DMS114 treated with DMSO at 0.1 percent for 48 hours (cell line): ENCODE measurements around the gene EML4.
"Not testable (repeated sequence)": the region's sequence is repeated elsewhere in the genome, so short reads cannot be mapped to it uniquely, and the experiment has no call there.

Experiments
- DNase-seq: peaks from one replicate; lab custom pipeline; 2025; ENCODE audit not compliant: unreplicated experiment; lab: John Stamatoyannopoulos, UW

Gene EML4

GRCh38 chr2:42171396-42171980 is 2.3 kb downstream of the EML4 start:
- no peak for DNase-seq

GRCh38 chr2:42172020-42172419 is 2.9 kb downstream of the EML4 start:
- no peak for DNase-seq

- no peak for DNase-seq
These were observed 3.4 kb downstream of the EML4 start for GRCh38 chr2:42172566-42172965.

GRCh38 chr2:42173467-42173866 is 4.3 kb downstream of the EML4 start:
- DNase-seq: not testable (repeated sequence)

DNA sequence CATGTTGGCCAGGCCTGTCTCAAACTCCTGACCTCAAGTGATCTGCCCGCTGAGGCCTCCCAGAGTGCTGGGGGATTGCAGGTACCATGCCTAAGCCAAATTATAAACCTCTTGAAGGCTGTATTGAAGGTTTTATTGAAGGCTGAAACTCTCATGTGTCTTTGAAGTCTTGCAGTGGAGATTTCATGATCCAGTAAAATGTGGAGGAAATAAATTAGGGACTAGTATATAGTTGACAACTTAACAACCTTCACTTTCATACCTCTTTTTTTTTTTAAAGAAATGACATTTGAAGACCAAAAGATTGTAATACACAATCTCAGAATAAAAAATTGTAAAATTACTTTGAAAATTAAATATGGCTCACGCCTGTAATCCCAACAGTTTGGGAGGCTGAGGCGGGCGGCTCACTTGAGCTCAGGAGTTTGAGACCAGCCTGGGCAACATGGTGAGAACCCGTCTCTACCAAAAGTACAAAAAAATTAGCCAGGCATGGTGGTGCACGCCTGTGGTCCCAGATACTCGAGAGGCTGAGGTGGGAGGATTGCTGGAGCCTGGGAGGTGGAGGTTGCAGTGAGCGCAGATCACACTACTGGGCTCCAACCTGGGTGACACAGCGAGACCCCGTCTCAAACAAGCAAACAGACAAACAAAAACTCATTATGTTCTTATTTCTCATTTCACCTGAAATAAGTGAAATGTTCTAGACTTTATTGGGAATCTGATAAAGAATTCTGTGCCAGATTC is 8.0 kb downstream of the EML4 start:
- no peak for DNase-seq

- no peak for DNase-seq
These were observed 9.2 kb downstream of the EML4 start for GRCh38 chr2:42178335-42178734.

DNA sequence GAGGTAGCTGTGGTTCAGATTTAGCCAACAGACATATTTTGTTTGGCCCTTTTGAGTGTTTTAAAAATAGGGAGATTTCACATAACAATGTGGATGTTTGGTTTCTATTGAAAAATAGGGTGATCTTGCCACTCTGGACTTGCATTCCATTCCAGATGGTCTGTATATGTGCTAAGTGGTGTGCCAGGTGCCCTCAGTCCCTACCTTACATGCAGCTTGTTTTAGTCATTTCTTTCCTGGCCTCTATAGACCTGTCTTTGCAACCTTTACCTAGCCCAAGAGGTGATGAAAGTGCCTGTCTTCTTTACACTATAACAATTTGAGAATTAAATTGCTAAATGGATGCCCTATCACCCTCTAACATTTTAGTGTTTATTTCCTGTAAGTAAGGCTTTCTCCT is 11.1 kb downstream of the EML4 start:
- no peak for DNase-seq

DNA sequence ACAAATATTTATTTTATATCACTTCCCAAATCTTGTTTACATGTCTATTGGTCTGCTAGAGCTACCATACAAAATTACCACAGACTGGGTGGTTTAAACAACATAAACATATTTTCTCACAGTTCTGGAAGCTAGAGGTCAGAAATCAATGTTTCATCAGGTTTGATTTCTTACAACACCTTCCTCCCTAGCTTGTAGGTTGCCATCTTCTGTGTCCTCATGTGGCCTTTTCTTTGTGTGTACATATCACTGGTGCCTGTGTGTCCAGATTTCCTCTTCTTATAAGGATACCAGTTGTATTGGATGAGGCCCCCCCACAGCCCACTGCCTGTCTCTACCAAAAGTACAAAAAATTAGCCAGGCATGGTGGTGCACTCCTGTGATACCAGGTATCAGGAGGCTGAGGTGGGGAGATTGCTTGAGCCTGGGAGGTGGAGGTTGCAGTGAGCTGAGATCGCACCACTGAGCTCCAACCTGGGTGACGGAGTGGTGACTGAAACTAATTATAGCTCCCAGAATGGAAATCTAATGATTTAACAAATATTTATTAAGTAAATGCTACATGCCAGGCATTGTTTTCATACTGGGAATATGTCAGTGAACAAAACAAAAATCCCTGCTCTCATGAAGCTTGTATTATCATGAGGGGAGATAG is 13.6 kb downstream of the EML4 start:
- no peak for DNase-seq

DNA sequence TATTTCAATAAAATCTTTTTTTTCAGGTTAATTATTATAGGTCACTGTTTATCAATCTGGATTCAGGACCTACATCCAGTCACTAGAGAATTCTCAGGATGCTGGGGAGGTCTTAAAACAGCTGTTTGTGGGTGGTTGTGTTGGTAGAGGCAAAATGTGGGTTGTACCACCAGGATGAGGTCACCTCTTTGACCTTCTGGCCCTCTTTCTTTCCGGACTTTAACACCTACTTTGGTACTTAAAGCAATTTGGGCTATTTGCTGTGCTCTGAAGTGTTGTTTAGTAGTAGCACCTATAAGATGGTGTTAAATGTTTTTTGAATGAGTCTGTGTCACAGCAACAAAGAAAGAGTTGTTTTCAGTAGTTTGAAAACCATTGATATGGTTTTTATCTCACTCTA is 14.6 kb downstream of the EML4 start:
- DNase-seq: no peak

- no peak for DNase-seq
These were observed 15.2 kb downstream of the EML4 start for GRCh38 chr2:42184346-42184745.

GRCh38 chr2:42185220-42185921 is 16.2 kb downstream of the EML4 start:
- DNase-seq: no peak

- DNase-seq: no peak
These were observed 17.2 kb downstream of the EML4 start for GRCh38 chr2:42186366-42186765.

DNA sequence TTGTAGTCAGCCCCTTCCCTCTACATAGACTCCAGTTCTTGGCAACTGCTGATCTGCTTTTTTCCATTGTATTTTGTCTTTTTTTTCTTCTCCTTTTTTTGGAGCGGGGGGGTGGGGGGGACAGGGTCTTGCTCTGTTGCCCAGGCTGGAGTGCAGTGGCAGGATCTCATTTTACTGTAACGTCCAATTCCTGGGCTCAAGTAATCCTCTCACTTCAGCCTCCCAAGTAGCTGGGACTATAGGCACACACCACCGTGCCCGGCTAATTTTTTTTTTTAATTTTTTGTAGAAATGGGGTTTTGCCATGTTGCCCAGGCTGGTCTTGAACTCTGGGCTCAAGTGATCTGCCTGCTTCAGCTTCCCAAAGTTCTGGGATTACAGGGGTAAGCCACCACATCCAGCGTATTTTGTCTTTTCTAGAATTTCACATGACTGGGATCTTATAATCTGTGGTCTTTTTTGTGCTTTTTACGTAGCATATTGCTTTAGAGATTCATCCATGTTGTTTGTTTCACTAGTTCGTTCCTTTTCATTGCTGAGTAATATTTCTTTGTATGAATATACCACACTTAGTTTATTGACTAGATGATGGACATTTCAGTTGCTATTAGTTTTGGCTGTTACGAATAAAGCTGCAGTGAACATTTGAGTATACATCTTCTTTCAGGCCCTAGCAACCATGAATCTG is 17.9 kb downstream of the EML4 start:
- no peak for DNase-seq

DNA sequence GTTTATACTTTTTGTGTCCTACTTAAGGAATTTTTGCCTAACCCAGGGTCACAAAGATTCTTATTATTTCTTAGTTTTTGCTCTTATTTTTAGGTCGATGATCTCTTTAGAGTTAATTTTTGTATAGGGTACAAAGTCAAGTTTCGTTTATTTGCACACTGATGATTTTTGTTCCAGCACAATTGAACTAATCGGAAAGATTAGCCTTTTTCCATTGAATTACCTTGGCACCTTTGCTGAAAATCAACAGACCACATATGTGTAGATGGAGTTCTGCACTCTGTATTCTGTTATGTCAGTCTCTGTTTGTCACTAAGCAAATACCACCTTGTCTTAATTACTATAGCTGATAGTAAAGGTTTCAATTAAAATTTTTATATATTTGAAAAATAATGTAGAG is 18.7 kb downstream of the EML4 start:
- DNase-seq: no peak

GRCh38 chr2:42189235-42189566 is 20.0 kb downstream of the EML4 start:
- no peak for DNase-seq

DNA sequence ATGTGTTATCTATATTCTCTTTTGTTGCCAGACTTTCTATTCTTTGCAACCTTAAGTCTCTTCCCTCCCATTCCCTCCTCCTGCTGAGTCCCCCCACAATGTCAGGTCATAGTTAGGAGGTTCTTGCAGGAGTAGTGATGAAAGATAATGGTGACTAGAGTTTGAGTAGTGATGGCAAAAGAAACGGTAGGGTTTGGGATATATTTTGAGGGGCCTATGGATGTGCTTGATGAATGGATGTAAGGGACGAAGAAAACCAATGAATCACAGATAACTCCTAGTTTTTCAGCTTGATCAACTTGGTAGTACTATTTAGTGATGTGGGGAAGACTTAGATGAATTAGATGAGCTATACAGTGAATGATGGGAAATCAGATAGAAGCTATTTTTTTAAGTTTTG is 21.0 kb downstream of the EML4 start:
- no peak for DNase-seq

DNA sequence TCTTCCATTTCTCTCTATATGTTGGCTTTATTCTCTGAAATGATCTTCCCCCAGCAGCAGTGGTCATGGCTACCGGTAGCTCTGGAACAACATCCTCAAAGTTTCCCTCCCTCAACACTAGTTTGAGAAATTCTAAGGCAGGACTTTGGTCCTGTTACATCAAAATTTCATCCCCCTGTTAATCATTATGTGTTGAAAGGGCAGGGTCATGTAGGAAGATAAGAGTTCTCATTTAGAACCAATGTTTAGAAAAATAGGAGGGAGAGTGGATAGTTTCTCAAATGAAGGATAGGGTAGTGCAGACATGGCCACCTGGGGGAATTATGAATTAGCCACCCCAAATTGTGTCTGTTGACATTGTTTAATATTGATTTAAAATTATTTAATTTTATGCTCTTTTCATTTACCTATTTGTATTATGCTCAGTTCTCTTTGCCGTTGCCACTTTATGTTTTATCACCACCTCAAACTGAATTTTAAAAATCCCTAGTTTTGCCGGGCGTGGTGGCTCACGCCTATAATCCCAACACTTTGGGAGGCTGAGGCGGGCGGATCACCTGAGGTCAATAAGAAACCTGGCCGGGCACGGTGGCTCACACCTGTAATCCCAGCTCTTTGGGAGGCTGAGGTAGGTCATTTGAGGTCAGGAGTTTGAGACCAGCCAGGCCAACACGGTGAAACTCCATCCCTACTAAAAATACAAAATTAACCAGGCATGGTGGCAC is 22.3 kb downstream of the EML4 start:
- no peak for DNase-seq

DNA sequence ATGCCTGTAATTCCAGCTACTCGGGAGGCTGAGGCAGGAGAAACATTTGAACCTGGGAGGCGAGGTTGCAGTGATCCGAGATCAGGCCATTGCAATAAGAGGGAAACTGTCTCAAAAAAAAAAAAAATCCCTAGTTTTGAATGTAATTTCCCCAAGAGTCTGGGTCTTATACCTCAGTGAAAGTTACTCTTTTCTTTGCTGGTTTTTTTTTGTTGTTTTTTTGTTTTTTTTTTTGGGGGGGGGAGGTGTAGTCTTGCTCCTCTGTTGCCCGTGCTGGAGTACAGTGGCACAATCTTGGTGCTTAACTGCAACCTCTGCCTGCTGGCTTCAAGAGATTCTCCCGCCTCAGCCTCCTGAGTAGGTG is 22.8 kb downstream of the EML4 start:
- no peak for DNase-seq

- no peak for DNase-seq
These were observed 23.8 kb downstream of the EML4 start for GRCh38 chr2:42192652-42193566.

DNA sequence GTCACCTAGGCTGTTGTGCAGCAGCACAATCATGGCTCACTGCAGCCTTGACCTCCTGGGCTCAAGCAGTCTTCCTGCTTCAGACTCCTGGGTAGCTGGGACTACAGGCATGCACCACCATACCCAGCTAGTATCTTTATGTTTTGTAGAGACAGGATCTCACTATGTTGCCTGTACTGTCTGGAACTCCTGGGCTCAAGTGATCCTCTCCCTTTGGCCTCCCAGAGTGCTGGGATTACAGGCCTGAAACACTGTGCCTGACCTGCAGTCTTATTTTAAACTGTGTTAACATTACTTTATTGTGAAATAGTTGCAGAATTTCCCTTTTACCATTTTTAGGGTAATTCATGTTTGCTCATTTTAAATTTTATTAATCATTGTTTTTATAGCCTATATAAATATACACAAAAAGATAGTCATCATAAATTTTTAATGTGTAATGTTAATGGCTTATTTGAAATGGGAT is 24.6 kb downstream of the EML4 start:
- no peak for DNase-seq
